Mesendoderm (in vitro differentiated cells): Measurements from ENCODE around the gene TBC1D8.
A peak's percentile ranks its signal among the peaks of the same experiment; 100 is the strongest.

ENCODE experiments used
- DNase-seq: peaks from one replicate; pipeline ENCODE4 v3.0.0; 2013
- H2AK5ac ChIP-seq: 2 replicates; pipeline ENCODE4 v1.6.1; 2013; ENCODE audit warnings: low read length, inconsistent platforms
- H2BK120ac ChIP-seq: 2 replicates; pipeline ENCODE4 v1.6.1; 2013; ENCODE audit warnings: low read depth, mild to moderate bottlenecking, low read length, moderate library complexity, mixed read lengths
- H2BK15ac ChIP-seq: replicated peaks from 2 replicates; pipeline ENCODE4 v1.6.1; 2013; ENCODE audit warnings: low read depth, mild to moderate bottlenecking, moderate library complexity
- H2BK5ac ChIP-seq: 2 replicates; pipeline ENCODE4 v1.6.1; 2013; ENCODE audit warnings: low read length, inconsistent platforms
- H3K18ac ChIP-seq: 2 replicates; pipeline ENCODE4 v1.6.1; 2013; ENCODE audit warnings: mild to moderate bottlenecking, low read length, mixed read lengths
- H3K23ac ChIP-seq: one replicate; pipeline ENCODE4 v1.6.1; 2013; ENCODE audit warnings: low read length
- H3K27ac ChIP-seq: 2 replicates; pipeline ENCODE4 v1.5.1; 2013; ENCODE audit warnings: low read depth, mild to moderate bottlenecking, inconsistent platforms, low read length, moderate library complexity
- H3K27me3 ChIP-seq: 2 replicates; pipeline ENCODE4 v1.6.1; 2013; ENCODE audit warnings: low read length, control low read depth, mild to moderate bottlenecking, inconsistent platforms; ENCODE audit not compliant: insufficient read depth, poor library complexity
- H3K36me3 ChIP-seq: 2 replicates; pipeline ENCODE4 v1.6.1; 2013; ENCODE audit warnings: low read length, inconsistent platforms; ENCODE audit not compliant: control insufficient read depth, insufficient read depth
- H3K4ac ChIP-seq: one replicate; pipeline ENCODE4 v1.6.1; 2013; ENCODE audit warnings: low read depth, mild to moderate bottlenecking, low read length, moderate library complexity
- H3K4me1 ChIP-seq: 2 replicates; pipeline ENCODE4 v1.6.1; 2013; ENCODE audit warnings: low read depth, low read length, inconsistent platforms; ENCODE audit not compliant: control insufficient read depth
- H3K4me2 ChIP-seq: 2 replicates; pipeline ENCODE4 v1.6.1; 2013; ENCODE audit warnings: low read length
- H3K4me3 ChIP-seq: 2 replicates; pipeline ENCODE4 v1.5.1; 2013; ENCODE audit warnings: mild to moderate bottlenecking, low read length
- H3K56ac ChIP-seq: one replicate; pipeline ENCODE4 v1.6.1; 2013; ENCODE audit warnings: low read length
- H3K79me1 ChIP-seq: 2 replicates; pipeline ENCODE4 v1.6.1; 2013; ENCODE audit warnings: low read length, inconsistent platforms
- H3K79me2 ChIP-seq: 2 replicates; pipeline ENCODE4 v1.6.1; 2013; ENCODE audit warnings: mild to moderate bottlenecking, low read length; ENCODE audit not compliant: control insufficient read depth, insufficient read depth
- H3K9ac ChIP-seq: 2 replicates; pipeline ENCODE4 v1.6.1; 2013; ENCODE audit warnings: low read length, inconsistent platforms
- H4K5ac ChIP-seq: one replicate; pipeline ENCODE4 v1.6.1; 2013; ENCODE audit warnings: low read length
- H4K8ac ChIP-seq: one replicate; pipeline ENCODE4 v1.6.1; 2013; ENCODE audit warnings: low read depth, mild to moderate bottlenecking, control low read depth, low read length, moderate library complexity
- WGBS: extraction: QIAGEN DNeasy Blood & Tissue Kit; methylation state at CpG from one replicate; pipeline ENCODE4 v1.1.7; 2013; ENCODE audit warnings: low lambda C conversion rate, missing lambda C conversion rate; ENCODE audit not compliant: insufficient coverage; ENCODE audit errors: extremely low coverage; 5-methylcytosine and 5-hydroxymethylcytosine counted together

TBC1D8 gene

GRCh38 chr2:100988630-100989417 is 162.4 kb downstream of the TBC1D8 start:
- Histone ChIP-seq H3K4me1 (no peaks in the 10 kb centered on the region), H4K8ac (no peak overlapping the region), H3K18ac (no peak overlapping the region), H4K5ac (no peak overlapping the region), H2AK5ac (no peak overlapping the region), H2BK15ac (no peak overlapping the region), H3K27ac (no peak overlapping the region), H3K4me3 (no peak overlapping the region), H3K9ac (no peak overlapping the region), H3K79me2 (no peaks in the 10 kb centered on the region), H2BK120ac (no peak overlapping the region), H3K36me3 (no peaks in the 10 kb centered on the region), H3K4ac (no peak overlapping the region), H3K23ac (no peak overlapping the region), H3K79me1 (no peaks in the 10 kb centered on the region), H3K56ac (no peak overlapping the region), H3K27me3 (no peaks in the 10 kb centered on the region), H2BK5ac (no peak overlapping the region), H3K4me2 (no peak overlapping the region)
- DNase-seq = no peak
- WGBS = no CpG with 5 or more reads among the region's 8 CpGs

DNA sequence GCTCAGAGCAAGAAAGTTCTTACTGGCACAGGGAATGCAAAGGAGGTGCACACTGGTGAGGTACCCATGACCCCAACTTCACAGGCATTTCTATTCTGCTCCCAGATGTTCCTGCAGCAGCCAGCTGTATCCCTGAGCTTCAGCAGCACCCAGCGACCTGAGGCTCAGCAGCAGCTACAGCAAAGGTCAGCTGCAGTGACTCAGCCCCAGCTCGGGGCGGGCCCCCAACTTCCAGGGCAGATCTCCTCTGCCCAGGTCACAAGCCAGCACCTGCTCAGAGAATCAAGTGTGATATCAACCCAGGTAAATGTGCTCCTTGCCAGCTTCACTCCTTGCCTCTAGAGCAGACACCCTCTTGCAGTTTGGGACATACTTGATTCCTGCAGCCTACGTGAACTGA is 163.2 kb downstream of the TBC1D8 start:
- Histone ChIP-seq H3K27me3 (no peaks in the 10 kb centered on the region), H2BK15ac (no peak overlapping the region), H3K18ac (no peak overlapping the region), H3K79me2 (no peaks in the 10 kb centered on the region), H3K79me1 (no peaks in the 10 kb centered on the region), H3K23ac (no peak overlapping the region), H3K4me1 (no peaks in the 10 kb centered on the region), H4K5ac (no peak overlapping the region), H3K56ac (no peak overlapping the region), H3K9ac (no peak overlapping the region), H2BK120ac (no peak overlapping the region), H3K4me3 (no peak overlapping the region), H3K27ac (no peak overlapping the region), H2BK5ac (no peak overlapping the region), H4K8ac (no peak overlapping the region), H3K36me3 (no peaks in the 10 kb centered on the region), H3K4me2 (no peak overlapping the region), H3K4ac (no peak overlapping the region), H2AK5ac (no peak overlapping the region)
- WGBS = no CpG with 5 or more reads among the region's 4 CpGs
- DNase-seq = no peak

GRCh38 chr2:100987536-100987935 is 163.6 kb downstream of the TBC1D8 start:
- H4K5ac ChIP-seq = no peak overlapping the region
- no CpG with 5 or more reads among the region's 3 CpGs for WGBS
- no peak overlapping the region for H3K4ac ChIP-seq
- H2BK120ac ChIP-seq = no peak overlapping the region
- H3K27me3 ChIP-seq = no peaks in the 10 kb centered on the region
- no peak overlapping the region for H3K56ac ChIP-seq
- H2AK5ac ChIP-seq = no peak overlapping the region
- no peaks in the 10 kb centered on the region for H3K79me2 ChIP-seq
- no peaks in the 10 kb centered on the region for H3K79me1 ChIP-seq
- H2BK5ac ChIP-seq = no peak overlapping the region
- no peak overlapping the region for H3K9ac ChIP-seq
- H3K27ac ChIP-seq = no peak overlapping the region
- H3K36me3 ChIP-seq = no peaks in the 10 kb centered on the region
- no peak for DNase-seq
- no peak overlapping the region for H3K23ac ChIP-seq
- H4K8ac ChIP-seq = no peak overlapping the region
- H3K4me3 ChIP-seq = no peak overlapping the region
- H3K4me2 ChIP-seq = no peak overlapping the region
- no peak overlapping the region for H2BK15ac ChIP-seq
- H3K4me1 ChIP-seq = no peaks in the 10 kb centered on the region
- H3K18ac ChIP-seq = no peak overlapping the region

DNA sequence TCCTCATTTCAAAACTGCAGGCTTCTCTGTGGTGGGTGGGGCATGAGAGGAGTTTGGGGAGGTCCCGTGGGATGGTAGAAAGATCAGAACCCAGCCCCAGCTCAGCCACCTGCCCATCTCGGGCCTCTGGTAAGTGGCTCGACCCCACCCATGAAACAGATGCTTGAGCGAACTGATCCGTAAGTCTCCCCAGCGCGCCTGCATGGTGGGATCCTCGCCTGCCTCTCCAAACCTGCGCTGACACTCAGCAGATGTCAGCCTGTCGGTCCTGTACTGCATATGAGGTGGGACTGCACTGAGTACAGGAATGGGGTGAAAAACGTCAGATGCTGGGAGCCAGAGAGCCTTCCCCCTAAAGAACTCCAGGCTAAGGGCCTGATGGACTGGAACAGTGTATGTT is 165.0 kb downstream of the TBC1D8 start:
- Histone ChIP-seq H3K23ac (no peak overlapping the region), H2AK5ac (no peak overlapping the region), H3K27ac (no peak overlapping the region), H3K9ac (no peak overlapping the region), H3K27me3 (no peaks in the 10 kb centered on the region), H3K79me1 (no peaks in the 10 kb centered on the region), H2BK15ac (no peak overlapping the region), H4K8ac (no peak overlapping the region), H3K4ac (no peak overlapping the region), H3K4me1 (no peaks in the 10 kb centered on the region), H2BK120ac (no peak overlapping the region), H3K4me2 (no peak overlapping the region), H2BK5ac (no peak overlapping the region), H3K4me3 (no peak overlapping the region), H3K79me2 (no peaks in the 10 kb centered on the region), H3K36me3 (no peaks in the 10 kb centered on the region), H4K5ac (no peak overlapping the region), H3K18ac (no peak overlapping the region), H3K56ac (no peak overlapping the region)
- WGBS = no CpG with 5 or more reads among the region's 11 CpGs
- no peak for DNase-seq

DNA sequence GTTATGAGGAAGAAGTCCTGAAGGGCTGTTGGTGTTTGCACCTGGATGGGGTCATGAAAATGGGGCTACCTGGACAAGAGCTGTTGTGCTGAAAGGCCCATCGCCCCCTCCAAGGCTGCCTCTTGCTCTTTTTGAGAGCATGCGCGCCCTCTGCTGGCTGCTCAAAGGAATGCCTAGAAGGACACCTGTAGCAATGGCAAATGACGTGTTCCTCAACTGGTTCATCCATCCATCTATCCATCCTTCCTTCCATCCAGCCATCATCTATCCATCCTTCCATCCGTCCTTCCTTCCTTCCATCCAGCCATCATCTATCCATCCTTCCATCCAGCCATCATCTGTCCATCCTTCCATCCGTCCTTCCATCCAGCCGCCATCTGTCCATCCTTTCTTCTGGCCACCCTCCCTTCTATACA is 166.3 kb downstream of the TBC1D8 start:
- Histone ChIP-seq H2AK5ac (no peak overlapping the region), H3K36me3 (no peaks in the 10 kb centered on the region), H3K4me3 (no peak overlapping the region), H2BK15ac (no peak overlapping the region), H2BK5ac (no peak overlapping the region), H4K8ac (no peak overlapping the region), H3K56ac (no peak overlapping the region), H2BK120ac (no peak overlapping the region), H3K23ac (no peak overlapping the region), H4K5ac (no peak overlapping the region), H3K27me3 (no peaks in the 10 kb centered on the region), H3K9ac (no peak overlapping the region), H3K4ac (no peak overlapping the region), H3K79me2 (no peaks in the 10 kb centered on the region), H3K79me1 (no peaks in the 10 kb centered on the region), H3K27ac (no peak overlapping the region), H3K18ac (no peak overlapping the region), H3K4me1 (no peaks in the 10 kb centered on the region), H3K4me2 (no peak overlapping the region)
- DNase-seq = peak; percentile 85
- no CpG with 5 or more reads among the region's 7 CpGs for WGBS
